HEK293T (cell line): Measurements from ENCODE around the gene CSNK1G1.

Experiments used
- CTCF ChIA-PET: fragments of 350-600 bp; formaldehyde crosslinking; extraction: SDS; loops from one replicate; lab custom pipeline; 2021; ENCODE audit warnings: antibody characterized with exemption, inconsistent platforms; lab: Yijun Ruan, JAX
- POLR2A ChIA-PET: fragments of 350-600 bp; formaldehyde crosslinking; extraction: SDS; loops from one replicate; lab custom pipeline; 2020; ENCODE audit warnings: antibody characterized with exemption, inconsistent platforms; lab: Yijun Ruan, JAX
- DNase-seq: peaks from one replicate; pipeline ENCODE4 v3.0.0; 2012; ENCODE audit warnings: mixed read lengths; ENCODE audit errors: extremely low spot score
- ARNT ChIP-seq: fragments of 450-650 bp; IDR thresholded peaks from 2 replicates; pipeline ENCODE4 v1.6.1; 2017; ENCODE audit warnings: mild to moderate bottlenecking
- BHLHE40 ChIP-seq: fragments of 450-650 bp; IDR thresholded peaks from 2 replicates; pipeline ENCODE4 v1.6.1; 2016; ENCODE audit warnings: mild to moderate bottlenecking, moderate library complexity, borderline replicate concordance
- CTBP1 ChIP-seq: fragments of 450-650 bp; IDR thresholded peaks from 2 replicates; pipeline ENCODE4 v1.6.1; 2016; ENCODE audit warnings: borderline replicate concordance
- ELF4 ChIP-seq: fragments of 450-650 bp; IDR thresholded peaks from 2 replicates; pipeline ENCODE4 v1.6.1; 2017; ENCODE audit warnings: antibody characterized with exemption
- FOXA1 ChIP-seq: fragments of 450-650 bp; IDR thresholded peaks from 2 replicates; pipeline ENCODE4 v1.6.1; 2016; ENCODE audit warnings: mild to moderate bottlenecking
- FOXK2 ChIP-seq: fragments of 450-650 bp; IDR thresholded peaks from 2 replicates; pipeline ENCODE4 v1.6.1; 2016; ENCODE audit warnings: mild to moderate bottlenecking
- FOXM1 ChIP-seq: fragments of 450-650 bp; IDR thresholded peaks from 2 replicates; pipeline ENCODE4 v1.6.1; 2017; ENCODE audit warnings: mild to moderate bottlenecking, borderline replicate concordance
- HDGF ChIP-seq: fragments of 450-650 bp; IDR thresholded peaks from 2 replicates; pipeline ENCODE4 v1.6.1; 2017; ENCODE audit warnings: antibody characterized with exemption, borderline replicate concordance
- L3MBTL2 ChIP-seq: fragments of 450-650 bp; conservative IDR thresholded peaks from 2 replicates; pipeline ENCODE4 v1.6.1; 2016; ENCODE audit warnings: mild to moderate bottlenecking
- LEF1 ChIP-seq: fragments of 450-650 bp; IDR thresholded peaks from 2 replicates; pipeline ENCODE4 v1.6.1; 2017; ENCODE audit warnings: mild to moderate bottlenecking, borderline replicate concordance
- NFRKB ChIP-seq: fragments of 450-650 bp; IDR thresholded peaks from 2 replicates; pipeline ENCODE4 v1.6.1; 2016; ENCODE audit warnings: mild to moderate bottlenecking, moderate library complexity
- PKNOX1 ChIP-seq: fragments of 450-650 bp; IDR thresholded peaks from 2 replicates; pipeline ENCODE4 v1.6.1; 2016
- SP1 ChIP-seq: fragments of 450-650 bp; IDR thresholded peaks from 2 replicates; pipeline ENCODE4 v1.6.1; 2017
- SUZ12 ChIP-seq: fragments of 450-650 bp; IDR thresholded peaks from 2 replicates; pipeline ENCODE4 v1.6.1; 2016; ENCODE audit warnings: mild to moderate bottlenecking
- TARDBP ChIP-seq: fragments of 450-650 bp; IDR thresholded peaks from 2 replicates; pipeline ENCODE4 v1.6.1; 2016
- ZNF384 ChIP-seq: fragments of 450-650 bp; IDR thresholded peaks from 2 replicates; pipeline ENCODE4 v1.6.1; 2016

The CSNK1G1 gene

GRCh38 chr15:64148581-64148980 is 207.4 kb downstream of the CSNK1G1 start:
- no peak for DNase-seq
- ChIA-PET CTCF (interaction anchor here (0.7 to 1.4 kb wide), 2 partner anchors 44 to 49 kb away, joined by 4 to 7 read pairs; no protein-coding TSS in a partner anchor), POLR2A (interaction anchor here (1.3 kb wide), 1 partner anchor 55 kb away, joined by 8 read pairs; the partner anchor contains the start of gene CIAO2A)
- no peak for TF ChIP-seq ZNF384
- TF ChIP-seq L3MBTL2: no peak
- TF ChIP-seq CTBP1: no peak
- TF ChIP-seq PKNOX1: no peak
- TF ChIP-seq LEF1: no peak
- TF ChIP-seq SUZ12: no peak
- no peak for TF ChIP-seq SP1
- TF ChIP-seq BHLHE40: no peak

- CTCF ChIA-PET: interaction anchor here (0.6 to 0.7 kb wide), 2 partner anchors 14 to 49 kb away, joined by 4 to 7 read pairs; no protein-coding TSS in a partner anchor
Measured at GRCh38 chr15:64148168-64148567, 207.8 kb downstream of the CSNK1G1 start.

GRCh38 chr15:64146885-64147681 is 208.9 kb downstream of the CSNK1G1 start:
- no peak for TF ChIP-seq TARDBP
- TF ChIP-seq CTBP1: no peak
- TF ChIP-seq FOXM1: no peak
- no peak for TF ChIP-seq NFRKB
- no peak for TF ChIP-seq BHLHE40
- no peak for TF ChIP-seq LEF1
- TF ChIP-seq ARNT: no peak
- TF ChIP-seq SUZ12: no peak
- no peak for TF ChIP-seq PKNOX1
- TF ChIP-seq ELF4: no peak
- TF ChIP-seq ZNF384: no peak
- TF ChIP-seq HDGF: no peak
- no peak for TF ChIP-seq L3MBTL2
- no peak for TF ChIP-seq FOXA1
- TF ChIP-seq FOXK2: no peak
- no peak for TF ChIP-seq SP1
- CTCF ChIA-PET: interaction anchor here (0.7 kb wide), 1 partner anchor 14 kb away, joined by 3 read pairs; no protein-coding TSS in a partner anchor
- POLR2A ChIA-PET: interaction anchor here (0.6 kb wide), 1 partner anchor 27 kb away, joined by 3 read pairs; no protein-coding TSS in a partner anchor
- DNase-seq: no peak

More at GRCh38 chr15:64148168-64148567, 207.8 kb downstream of the CSNK1G1 start:
- DNase-seq: no peak
- POLR2A ChIA-PET: interaction anchor here (1.3 kb wide), 1 partner anchor 55 kb away, joined by 8 read pairs; the partner anchor contains the start of gene CIAO2A
- no peak for TF ChIP-seq PKNOX1
- TF ChIP-seq LEF1: no peak
- no peak for TF ChIP-seq ELF4
- TF ChIP-seq CTBP1: no peak
- no peak for TF ChIP-seq ZNF384
- TF ChIP-seq ARNT: no peak
- no peak for TF ChIP-seq TARDBP
- TF ChIP-seq FOXK2: no peak
- TF ChIP-seq SP1: no peak
- TF ChIP-seq FOXA1: no peak
- TF ChIP-seq HDGF: no peak
- TF ChIP-seq SUZ12: no peak
- TF ChIP-seq FOXM1: no peak
- no peak for TF ChIP-seq L3MBTL2
- TF ChIP-seq BHLHE40: no peak
- TF ChIP-seq NFRKB: no peak

- TF ChIP-seq LEF1: no peak
- no peak for DNase-seq
- CTCF ChIA-PET: no interaction called here
- POLR2A ChIA-PET: no interaction called here
Measured at GRCh38 chr15:64146520-64146884, 209.5 kb downstream of the CSNK1G1 start.

GRCh38 chr15:64146041-64146440 is 209.9 kb downstream of the CSNK1G1 start:
- POLR2A ChIA-PET: interaction anchor here (0.7 kb wide), 1 partner anchor 47 kb away, joined by 3 read pairs; no protein-coding TSS in a partner anchor
- no peak for TF ChIP-seq NFRKB
- TF ChIP-seq ELF4: no peak
- TF ChIP-seq HDGF: no peak
- TF ChIP-seq FOXA1: no peak
- TF ChIP-seq FOXM1: no peak
- TF ChIP-seq BHLHE40: no peak
- TF ChIP-seq L3MBTL2: no peak
- no peak for TF ChIP-seq SP1
- TF ChIP-seq FOXK2: no peak
- TF ChIP-seq ARNT: no peak
- TF ChIP-seq SUZ12: no peak
- no peak for TF ChIP-seq LEF1
- no peak for TF ChIP-seq TARDBP
- no peak for TF ChIP-seq PKNOX1
- CTCF ChIA-PET: no interaction called here
- no peak for DNase-seq
